ENCODE data around the gene TH.

TH gene

DNA sequence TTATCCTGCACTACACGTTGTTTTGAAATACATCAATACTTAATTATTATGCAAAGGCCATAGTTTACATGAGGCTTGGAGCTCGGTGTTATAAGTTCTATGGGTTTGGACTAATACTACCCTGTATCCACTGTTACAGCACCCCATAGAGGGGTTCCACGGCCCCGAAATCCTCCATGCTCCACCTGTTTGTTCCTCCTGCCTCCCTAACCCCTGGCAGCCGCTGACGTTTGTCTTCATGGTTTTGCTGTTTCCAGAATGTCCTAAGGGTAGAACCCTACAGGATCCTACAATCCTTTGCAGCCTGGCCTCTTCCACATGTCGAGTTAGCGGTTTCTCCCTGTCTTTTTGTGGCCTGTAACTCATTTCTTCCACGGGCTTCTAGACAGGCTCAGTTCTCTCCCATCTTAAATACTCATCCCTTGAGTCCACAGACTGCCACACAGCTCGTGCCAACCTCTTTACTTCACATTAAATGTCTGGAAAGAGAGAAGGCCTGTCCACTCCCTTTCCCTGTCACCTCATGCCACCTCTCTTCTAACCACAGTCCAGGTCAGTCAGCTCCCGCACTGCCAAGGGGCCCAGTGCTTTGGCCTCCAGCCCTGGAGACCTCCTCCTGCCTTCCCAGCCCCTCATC lies 42.4 kb upstream of the TH start:
- in situ Hi-C loops (cut with HindIII; ENCODE audit: low pct_ligation_motif_present, low sequenced_read_pairs): no loop called here
- no peaks in the 10 kb centered on the region for H3K36me3 ChIP-seq (replicated peaks)
- H3K4me3 ChIP-seq (ENCODE audit: low read depth, low read length): no peak overlapping the region
- no peak overlapping the region for H3K27ac ChIP-seq
- TF ChIP-seq, protein P1, sequence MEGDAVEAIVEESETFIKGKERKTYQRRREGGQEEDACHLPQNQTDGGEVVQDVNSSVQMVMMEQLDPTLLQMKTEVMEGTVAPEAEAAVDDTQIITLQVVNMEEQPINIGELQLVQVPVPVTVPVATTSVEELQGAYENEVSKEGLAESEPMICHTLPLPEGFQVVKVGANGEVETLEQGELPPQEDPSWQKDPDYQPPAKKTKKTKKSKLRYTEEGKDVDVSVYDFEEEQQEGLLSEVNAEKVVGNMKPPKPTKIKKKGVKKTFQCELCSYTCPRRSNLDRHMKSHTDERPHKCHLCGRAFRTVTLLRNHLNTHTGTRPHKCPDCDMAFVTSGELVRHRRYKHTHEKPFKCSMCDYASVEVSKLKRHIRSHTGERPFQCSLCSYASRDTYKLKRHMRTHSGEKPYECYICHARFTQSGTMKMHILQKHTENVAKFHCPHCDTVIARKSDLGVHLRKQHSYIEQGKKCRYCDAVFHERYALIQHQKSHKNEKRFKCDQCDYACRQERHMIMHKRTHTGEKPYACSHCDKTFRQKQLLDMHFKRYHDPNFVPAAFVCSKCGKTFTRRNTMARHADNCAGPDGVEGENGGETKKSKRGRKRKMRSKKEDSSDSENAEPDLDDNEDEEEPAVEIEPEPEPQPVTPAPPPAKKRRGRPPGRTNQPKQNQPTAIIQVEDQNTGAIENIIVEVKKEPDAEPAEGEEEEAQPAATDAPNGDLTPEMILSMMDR (IDR thresholded peaks at IDR 0.05; ENCODE audit: low read depth, low read length, missing control alignments): no peak
- peaks cover 12% of the 10 kb centered on the region for H3K27me3 ChIP-seq (replicated peaks)
- no peak for DNase-seq

DNA sequence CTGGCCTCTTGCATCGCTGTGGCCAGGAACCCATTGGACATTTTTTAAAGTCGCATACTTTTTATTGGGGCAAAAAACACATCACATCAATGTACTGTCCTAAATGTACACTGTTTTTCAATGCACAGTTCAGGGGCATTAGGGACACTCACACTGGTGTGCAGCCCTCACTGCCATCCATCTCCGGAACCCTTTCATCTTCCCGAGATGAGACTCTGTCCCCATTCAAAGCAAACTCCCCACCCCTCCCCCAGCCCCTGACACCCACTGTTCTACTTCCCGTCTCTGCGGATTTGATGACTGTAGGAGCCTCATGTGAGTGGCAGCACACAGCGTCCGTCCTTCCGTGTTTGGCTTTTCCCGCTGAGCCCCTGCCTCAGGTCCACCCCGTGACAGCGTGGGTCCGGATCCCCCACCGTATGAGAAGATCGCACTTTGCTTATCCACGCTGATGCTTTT lies 41.8 kb upstream of the TH start:
- H3K36me3 ChIP-seq (replicated peaks): no peaks in the 10 kb centered on the region
- peaks cover 11% of the 10 kb centered on the region for H3K27me3 ChIP-seq (replicated peaks)
- H3K27ac ChIP-seq: no peak overlapping the region
- H3K4me3 ChIP-seq (ENCODE audit: low read depth, low read length): no peak overlapping the region
- in situ Hi-C loops (cut with HindIII; ENCODE audit: low pct_ligation_motif_present, low sequenced_read_pairs): no loop called here
- no peak for DNase-seq
- TF ChIP-seq, protein P1 (IDR thresholded peaks at IDR 0.05; ENCODE audit: low read depth, low read length, missing control alignments): no peak

DNA sequence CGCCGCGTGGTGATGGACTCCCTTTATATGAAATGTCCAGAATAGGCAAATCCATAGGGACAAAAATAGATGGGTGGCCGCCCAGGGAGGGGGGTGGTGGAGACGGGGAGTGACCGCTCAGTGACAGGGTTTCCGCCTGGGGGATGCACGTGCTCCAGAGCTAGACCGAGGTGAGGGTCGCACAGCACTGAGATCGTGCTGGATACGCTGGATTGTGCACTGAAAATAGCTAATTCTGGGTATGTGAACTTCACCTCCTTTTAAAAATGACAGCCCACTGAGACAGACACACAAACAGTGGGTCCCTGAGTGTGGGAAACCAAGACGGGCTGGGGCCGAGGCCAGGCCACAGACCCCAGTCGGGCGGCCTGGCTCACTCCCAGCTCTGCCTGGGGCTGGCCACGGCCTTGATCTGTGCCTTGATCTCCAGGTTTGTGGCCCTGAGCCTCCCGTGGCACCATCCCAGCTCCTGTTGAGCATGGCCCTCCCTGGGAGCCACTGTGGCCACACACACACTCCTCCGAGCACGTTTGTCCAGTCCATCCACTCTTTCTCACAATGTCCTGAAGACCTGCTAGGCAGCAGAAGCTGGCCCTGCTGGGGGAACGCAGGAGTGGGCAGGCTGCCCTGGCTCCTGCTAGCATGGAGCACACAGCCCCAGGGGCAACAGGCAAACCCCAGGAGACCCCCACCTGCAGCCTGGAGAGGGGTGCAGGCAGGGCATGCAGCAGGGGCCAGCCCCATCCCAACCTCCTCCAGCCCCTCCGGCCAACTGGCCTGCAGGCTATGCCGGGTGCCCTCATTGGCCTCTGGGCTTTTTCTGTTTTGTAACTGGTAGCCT lies 41.0 kb upstream of the TH start:
- in situ Hi-C loops (cut with HindIII; ENCODE audit: low pct_ligation_motif_present, low sequenced_read_pairs): no loop called here

DNA sequence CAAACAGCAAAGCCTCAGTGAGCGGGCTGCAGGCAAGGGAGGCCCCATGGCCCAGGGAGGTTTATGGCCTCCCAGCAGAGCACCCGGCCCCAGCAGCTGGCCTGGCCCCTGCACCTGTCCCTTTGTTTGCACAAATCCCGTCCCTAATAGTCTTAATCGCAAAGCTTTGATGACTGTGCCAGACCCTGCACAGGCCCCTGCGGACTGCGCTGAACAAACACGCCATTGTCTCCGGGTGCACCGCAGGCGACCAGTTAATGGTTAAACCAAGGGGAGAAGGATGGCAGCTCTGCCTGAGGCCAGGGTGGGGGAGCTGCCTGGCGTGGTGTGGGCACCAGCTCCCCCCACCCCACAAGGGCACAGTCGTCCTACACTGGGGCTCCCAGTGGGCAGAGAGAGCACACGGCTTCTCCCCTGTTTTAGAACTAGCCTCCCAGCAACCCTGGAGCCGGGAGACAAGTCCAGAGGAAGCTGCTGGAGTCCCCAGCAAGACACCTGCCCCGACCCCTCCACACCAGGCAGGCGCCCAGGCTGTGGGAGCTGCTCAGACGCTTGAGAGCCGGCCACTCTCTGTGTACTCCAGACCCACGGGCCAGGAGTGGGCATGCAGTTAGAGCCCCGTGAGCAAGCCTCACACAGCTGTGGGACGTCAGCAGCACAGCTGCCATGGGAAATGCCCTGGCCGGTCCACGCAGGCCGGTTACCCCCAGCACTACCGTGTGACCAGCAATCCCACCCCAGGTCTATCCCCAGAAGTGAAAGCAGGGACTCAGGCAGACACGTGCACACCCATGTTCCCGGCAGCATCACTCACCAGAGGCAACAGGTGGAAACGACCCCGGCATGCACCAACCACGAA lies 39.7 kb upstream of the TH start:
- TF ChIP-seq, protein P1 (IDR thresholded peaks at IDR 0.05; ENCODE audit: low read depth, low read length, missing control alignments): no peak
- H3K27ac ChIP-seq: no peak overlapping the region
- no peak for DNase-seq
- H3K36me3 ChIP-seq (replicated peaks): no peaks in the 10 kb centered on the region
- H3K27me3 ChIP-seq (replicated peaks): peaks cover 11% of the 10 kb centered on the region
- in situ Hi-C loops (cut with HindIII; ENCODE audit: low pct_ligation_motif_present, low sequenced_read_pairs): no loop called here
- H3K4me3 ChIP-seq (ENCODE audit: low read depth, low read length): no peak overlapping the region

More for the DNA sequence above, 41.0 kb upstream of the TH start:
- DNase-seq: no peak
- TF ChIP-seq, protein P1 (IDR thresholded peaks at IDR 0.05; ENCODE audit: low read depth, low read length, missing control alignments): no peak
- Histone ChIP-seq H3K27ac (no peak overlapping the region), H3K36me3 (replicated peaks) (no peaks in the 10 kb centered on the region), H3K27me3 (replicated peaks) (peaks cover 11% of the 10 kb centered on the region), H3K4me3 (ENCODE audit: low read depth, low read length) (no peak overlapping the region)

DNA sequence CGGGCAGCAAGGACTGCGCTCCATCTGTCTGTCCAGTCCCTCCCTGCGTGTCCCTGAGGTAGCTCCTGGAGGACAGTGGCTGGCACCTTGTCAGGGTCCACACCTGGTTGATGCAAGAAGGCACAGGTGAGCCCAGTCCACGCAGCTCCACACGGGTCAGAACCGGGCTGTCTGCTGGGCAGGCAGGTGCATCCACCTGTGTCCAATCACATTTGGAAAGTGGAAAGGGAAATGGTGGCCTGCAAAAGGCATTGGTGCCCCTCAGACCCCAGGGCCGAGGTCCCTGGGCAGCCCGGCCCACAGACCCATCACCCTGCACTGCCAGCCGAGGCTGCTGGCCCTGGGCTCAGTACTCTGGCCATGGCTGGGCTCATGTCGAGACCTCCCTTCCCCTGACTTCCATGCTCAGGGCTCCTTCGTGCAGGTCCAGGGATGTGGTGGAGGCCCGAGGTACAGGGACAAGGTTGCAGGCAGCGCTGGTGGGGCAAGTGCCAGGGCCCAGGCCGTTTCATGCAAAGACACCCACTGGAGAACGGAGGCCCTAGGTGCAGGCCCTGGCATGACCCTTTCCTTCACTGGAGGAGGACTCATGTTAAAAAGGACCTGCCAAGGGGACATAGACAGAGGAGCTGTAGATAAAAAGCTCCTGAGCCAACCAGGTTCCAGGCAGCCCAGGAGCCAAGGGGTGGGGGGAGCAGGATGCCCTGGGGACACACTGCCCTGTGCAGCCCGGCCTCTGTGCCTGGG lies 38.9 kb upstream of the TH start:
- Histone ChIP-seq H3K27me3 (replicated peaks) (peaks cover 11% of the 10 kb centered on the region), H3K27ac (no peak overlapping the region), H3K36me3 (replicated peaks) (no peaks in the 10 kb centered on the region), H3K4me3 (ENCODE audit: low read depth, low read length) (no peak overlapping the region)
- in situ Hi-C loops (cut with HindIII; ENCODE audit: low pct_ligation_motif_present, low sequenced_read_pairs): no loop called here
- DNase-seq: no peak
- TF ChIP-seq, protein P1 (IDR thresholded peaks at IDR 0.05; ENCODE audit: low read depth, low read length, missing control alignments): no peak

Measured in brain microvascular endothelial cell (primary cell).